Measurements from ENCODE around the gene JAKMIP1.

JAKMIP1 gene

GRCh38 chr4:6245246-6246169 is 45.2 kb upstream of the JAKMIP1 start:
- Histone ChIP-seq H3K4me1 (ENCODE audit: control insufficient read depth, low read length) (no peaks in the 10 kb centered on the region), H3K4me2 (ENCODE audit: low read length) (no peak overlapping the region), H3F3A (ENCODE audit: control insufficient read depth, insufficient read depth) (no peaks in the 10 kb centered on the region), H3K79me2 (ENCODE audit: control insufficient read depth, low read length) (no peaks in the 10 kb centered on the region), H3K27ac (ENCODE audit: low read depth, low read length) (no peak overlapping the region), H3K9me3 (ENCODE audit: control insufficient read depth, insufficient read depth, low read length) (no peaks in the 10 kb centered on the region; the same call in 1 of the 2 replicates), H4K20me1 (ENCODE audit: control insufficient read depth, insufficient read depth, low read depth, low read length) (no peaks in the 10 kb centered on the region), H3K9me2 (replicated peaks; ENCODE audit: control insufficient read depth, low read length) (no peaks in the 10 kb centered on the region), H3K4me3 (ENCODE audit: low read length) (no peak overlapping the region), H3K27me3 (ENCODE audit: control insufficient read depth, low read length) (peaks cover 4% of the 10 kb centered on the region; the same call in 1 of the 2 replicates), H3K36me3 (ENCODE audit: control insufficient read depth, low read length) (no peaks in the 10 kb centered on the region)
- TF ChIP-seq CTCF (IDR thresholded peaks at IDR 0.05; ENCODE audit: low read depth, low read length, poor library complexity, severe bottlenecking), result no peak

GRCh38 chr4:6242271-6243029 is 42.1 kb upstream of the JAKMIP1 start:
- H3K27me3 ChIP-seq (ENCODE audit: control insufficient read depth, low read length), result no peaks in the 10 kb centered on the region
- H3K4me3 ChIP-seq (ENCODE audit: low read length), result no peak overlapping the region
- no peak for TF ChIP-seq CTCF (IDR thresholded peaks at IDR 0.05; ENCODE audit: low read depth, low read length, poor library complexity, severe bottlenecking)
- TF ChIP-seq EZH2phosphoT487 (IDR thresholded peaks at IDR 0.05; ENCODE audit: borderline replicate concordance, low read length), result no peak
- H3F3A ChIP-seq (ENCODE audit: control insufficient read depth, insufficient read depth), result no peaks in the 10 kb centered on the region
- H3K4me2 ChIP-seq (ENCODE audit: low read length), result no peak overlapping the region
- H3K9me3 ChIP-seq (ENCODE audit: control insufficient read depth, insufficient read depth, low read length), result no peaks in the 10 kb centered on the region; the same call in 1 of the 2 replicates
- no peaks in the 10 kb centered on the region for H3K4me1 ChIP-seq (ENCODE audit: control insufficient read depth, low read length)
- H3K27ac ChIP-seq (ENCODE audit: low read depth, low read length), result no peak overlapping the region
- H4K20me1 ChIP-seq (ENCODE audit: control insufficient read depth, insufficient read depth, low read depth, low read length), result no peaks in the 10 kb centered on the region
- H3K9me2 ChIP-seq (replicated peaks; ENCODE audit: control insufficient read depth, low read length), result no peaks in the 10 kb centered on the region
- H3K36me3 ChIP-seq (ENCODE audit: control insufficient read depth, low read length), result no peaks in the 10 kb centered on the region
- H3K79me2 ChIP-seq (ENCODE audit: control insufficient read depth, low read length), result no peaks in the 10 kb centered on the region

GRCh38 chr4:6241062-6241845 is 40.9 kb upstream of the JAKMIP1 start:
- no peak overlapping the region for H3K4me3 ChIP-seq (ENCODE audit: low read length)
- H3F3A ChIP-seq (ENCODE audit: control insufficient read depth, insufficient read depth), result no peaks in the 10 kb centered on the region
- H3K27me3 ChIP-seq (ENCODE audit: control insufficient read depth, low read length), result no peaks in the 10 kb centered on the region
- H3K79me2 ChIP-seq (ENCODE audit: control insufficient read depth, low read length), result no peaks in the 10 kb centered on the region
- H3K4me2 ChIP-seq (ENCODE audit: low read length), result no peak overlapping the region
- no peaks in the 10 kb centered on the region for H3K9me2 ChIP-seq (replicated peaks; ENCODE audit: control insufficient read depth, low read length)
- no peaks in the 10 kb centered on the region; the same call in 1 of the 2 replicates for H3K9me3 ChIP-seq (ENCODE audit: control insufficient read depth, insufficient read depth, low read length)
- H3K36me3 ChIP-seq (ENCODE audit: control insufficient read depth, low read length), result no peaks in the 10 kb centered on the region
- TF ChIP-seq CTCF (IDR thresholded peaks at IDR 0.05; ENCODE audit: low read depth, low read length, poor library complexity, severe bottlenecking), result no peak
- no peak for TF ChIP-seq EZH2phosphoT487 (IDR thresholded peaks at IDR 0.05; ENCODE audit: borderline replicate concordance, low read length)
- H3K4me1 ChIP-seq (ENCODE audit: control insufficient read depth, low read length), result no peaks in the 10 kb centered on the region
- no peak overlapping the region for H3K27ac ChIP-seq (ENCODE audit: low read depth, low read length)
- no peaks in the 10 kb centered on the region for H4K20me1 ChIP-seq (ENCODE audit: control insufficient read depth, insufficient read depth, low read depth, low read length)
